Stomach (tissue), 4 donors: ENCODE measurements around the gene LRRC4C.

Source experiments
- CTCF ChIP-seq, 7 experiments: fragments of 450-650 bp in 4 of 7; fragments of 200-600 bp in 3 of 7; sonication (generic) in 3 of 7; IDR thresholded peaks; one replicate each; pipeline ENCODE4 v1.5.1; 2016 to 2019; ENCODE audit warnings: antibody characterized with exemption in 7 of 7, control low read depth in 2 of 7, mild to moderate bottlenecking in 1 of 7
- EP300 ChIP-seq: sonication (generic); formaldehyde crosslinking; IDR thresholded peaks from one replicate; pipeline ENCODE4 v1.6.1; 2017; ENCODE audit warnings: antibody characterized with exemption
- POLR2A ChIP-seq, 4 donors: fragments of 450-650 bp; IDR thresholded peaks; one replicate each; pipeline ENCODE4 v1.6.1; 2016; ENCODE audit warnings: antibody characterized with exemption in 4 of 4, control low read depth in 2 of 4, mild to moderate bottlenecking in 1 of 4, moderate library complexity in 1 of 4
- POLR2AphosphoS5 ChIP-seq, 3 donors: sonication (generic); formaldehyde crosslinking; IDR thresholded peaks; one replicate each; pipeline ENCODE4 v1.6.1; 2016; ENCODE audit warnings: antibody characterized with exemption in 3 of 3

GRCh38 chr11:40207416-40207815 lies 1252.0 kb downstream of the LRRC4C start:
- TF ChIP-seq CTCF (IDR thresholded peaks at IDR 0.05) (no peak), POLR2A (IDR thresholded peaks at IDR 0.05) (no peak), EP300 (no peak), POLR2AphosphoS5 (IDR thresholded peaks at IDR 0.05) (no peak)
